ENCODE results near the gene JOSD1.
A peak's percentile ranks its signal among the peaks of the same experiment; 100 is the strongest.

Gene JOSD1

GRCh38 chr22:38733329-38733723 is 32.6 kb upstream of the JOSD1 start:
- DNase-seq (ENCODE audit: low spot score), result peak; percentile 60

DNA sequence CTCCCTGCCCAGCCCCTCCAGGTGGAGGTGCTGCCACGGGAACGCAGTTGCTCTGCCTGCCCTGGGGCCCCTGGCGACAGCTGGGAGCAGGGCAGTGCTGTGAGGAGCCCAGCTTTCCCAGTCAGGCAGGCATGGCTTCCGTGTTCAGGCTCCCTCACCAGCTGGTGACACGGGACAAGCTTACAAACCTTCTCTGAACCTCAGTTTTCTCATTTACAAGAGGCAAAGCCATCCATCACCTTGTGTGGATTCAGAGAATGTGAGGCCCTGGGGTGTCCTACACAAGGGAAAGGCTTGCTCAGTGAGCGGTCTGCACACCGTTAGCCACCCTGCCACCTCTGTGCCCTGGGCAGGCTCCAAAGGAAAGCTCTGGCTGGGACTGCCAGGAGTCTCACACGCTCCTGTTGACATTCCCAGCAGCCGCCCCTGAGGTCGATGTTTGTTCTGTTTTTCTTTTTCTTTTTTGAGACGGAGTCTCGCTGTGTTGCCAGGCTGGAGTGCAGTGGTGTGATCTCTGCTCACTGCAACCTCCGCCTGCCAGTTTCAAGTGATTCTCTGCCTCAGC is 31.6 kb upstream of the JOSD1 start:
- DNase-seq (ENCODE audit: low spot score), result no peak

GRCh38 chr22:38731703-38732161 is 31.0 kb upstream of the JOSD1 start:
- DNase-seq (ENCODE audit: low spot score), result no peak

DNA sequence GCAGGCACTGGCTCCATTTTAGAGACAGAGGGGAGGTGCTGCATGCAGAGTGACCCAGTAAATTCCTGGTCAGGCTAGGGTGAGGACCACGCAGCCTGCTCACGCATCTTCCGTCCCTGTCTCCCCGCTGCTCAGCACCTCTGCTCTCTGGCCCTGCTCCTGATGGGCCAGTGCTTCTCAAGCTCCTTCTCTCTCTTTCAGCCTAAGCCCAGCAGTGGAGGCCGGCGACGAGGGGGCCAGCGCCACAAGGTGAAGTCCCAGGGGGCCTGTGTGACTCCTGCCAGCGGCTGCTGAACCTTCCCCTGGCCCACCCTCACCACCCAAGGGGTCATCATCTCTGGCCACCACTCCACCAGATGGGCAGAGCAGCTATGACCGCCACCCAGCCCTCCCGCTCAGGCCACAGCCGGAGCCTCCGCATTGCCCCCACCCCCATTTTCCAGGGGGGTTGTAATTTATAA is 29.7 kb upstream of the JOSD1 start:
- no peak for DNase-seq (ENCODE audit: low spot score)

DNA sequence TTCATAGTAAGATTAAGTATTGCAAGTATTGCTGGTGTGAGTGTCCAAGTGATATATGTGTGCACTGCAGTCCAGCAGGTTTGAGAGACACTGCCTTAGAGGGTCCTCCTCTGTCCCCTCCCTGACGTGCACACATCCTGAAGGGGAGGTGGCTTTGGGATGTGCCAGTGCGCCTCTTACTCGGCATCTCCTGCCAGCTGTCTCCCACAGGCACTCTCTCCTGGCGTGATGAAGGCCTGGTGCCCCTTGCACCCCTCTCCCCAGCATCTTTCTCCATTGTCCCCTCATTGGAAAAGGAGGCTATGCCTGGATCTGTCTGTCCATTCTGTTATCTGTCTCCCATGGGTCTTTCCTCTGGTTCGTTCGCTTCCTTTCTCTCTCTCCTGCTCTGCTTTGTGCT is 29.2 kb upstream of the JOSD1 start:
- no peak for DNase-seq (ENCODE audit: low spot score)

DNA sequence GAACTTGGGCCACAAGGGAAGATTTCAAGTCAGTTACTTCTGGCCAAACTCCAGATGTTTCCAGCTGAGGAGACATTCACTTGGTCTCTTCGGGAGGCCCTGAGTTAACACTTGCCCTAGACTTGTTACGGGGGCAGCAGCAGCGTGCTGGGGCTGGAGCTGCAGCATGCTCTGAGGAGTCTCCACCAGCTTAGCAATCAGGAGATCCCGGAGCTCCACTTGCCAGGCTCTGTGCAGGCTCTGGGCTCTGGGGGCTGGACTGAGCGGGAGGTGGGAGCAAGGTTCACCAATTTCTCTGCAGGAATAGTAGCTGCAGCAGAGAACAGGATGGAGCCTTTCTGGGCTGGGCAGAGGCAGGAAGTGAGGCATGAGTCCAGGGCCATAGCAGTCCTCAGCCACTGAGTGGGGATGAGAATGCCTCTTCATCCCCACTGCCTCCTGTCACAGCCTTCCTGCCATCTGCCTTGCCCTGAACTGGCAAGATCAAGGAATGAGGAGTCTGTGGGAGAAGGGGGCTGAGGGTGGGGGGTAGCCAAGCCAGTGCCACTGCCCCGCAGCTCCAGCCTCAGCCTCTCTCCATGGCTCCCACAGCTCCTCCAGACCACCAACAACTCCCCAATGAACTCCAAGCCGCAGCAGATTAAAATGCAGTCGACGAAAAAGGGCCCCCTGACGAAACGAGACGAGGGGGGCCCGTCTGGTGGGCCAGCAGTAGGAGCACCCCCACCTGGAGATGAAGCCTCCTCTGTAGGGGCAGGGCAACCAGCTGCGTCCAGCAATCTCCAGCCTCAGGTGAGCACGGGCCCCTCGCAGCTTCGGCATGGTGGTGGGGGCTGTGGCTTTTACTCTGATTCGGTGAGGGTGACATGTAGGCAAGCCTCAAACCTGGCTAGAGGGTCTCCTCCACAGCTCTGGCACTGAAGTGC is 28.4 kb upstream of the JOSD1 start:
- no peak for DNase-seq (ENCODE audit: low spot score)

GRCh38 chr22:38727530-38728451 is 27.0 kb upstream of the JOSD1 start:
- no peak for DNase-seq (ENCODE audit: low spot score)

DNA sequence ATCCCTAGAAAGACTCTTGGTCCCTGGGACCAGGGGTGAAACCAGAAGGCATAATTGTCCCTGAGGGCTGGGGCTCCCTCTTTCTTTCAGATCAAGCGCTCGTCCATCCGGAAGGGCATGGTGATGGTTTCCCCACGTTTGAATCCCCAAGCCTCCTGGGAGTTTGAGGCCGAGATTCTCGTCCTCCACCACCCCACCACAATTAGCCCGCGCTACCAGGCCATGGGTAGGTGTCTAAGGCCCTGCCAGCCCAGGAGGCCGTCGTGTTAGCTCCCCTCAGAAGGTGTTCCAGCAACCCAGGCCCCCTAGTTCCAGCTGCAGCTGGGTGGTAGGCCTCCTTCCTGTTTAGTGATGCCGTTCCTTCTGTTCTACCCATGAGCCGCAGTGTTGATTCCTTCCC is 26.4 kb upstream of the JOSD1 start:
- DNase-seq (ENCODE audit: low spot score), result no peak

DNA sequence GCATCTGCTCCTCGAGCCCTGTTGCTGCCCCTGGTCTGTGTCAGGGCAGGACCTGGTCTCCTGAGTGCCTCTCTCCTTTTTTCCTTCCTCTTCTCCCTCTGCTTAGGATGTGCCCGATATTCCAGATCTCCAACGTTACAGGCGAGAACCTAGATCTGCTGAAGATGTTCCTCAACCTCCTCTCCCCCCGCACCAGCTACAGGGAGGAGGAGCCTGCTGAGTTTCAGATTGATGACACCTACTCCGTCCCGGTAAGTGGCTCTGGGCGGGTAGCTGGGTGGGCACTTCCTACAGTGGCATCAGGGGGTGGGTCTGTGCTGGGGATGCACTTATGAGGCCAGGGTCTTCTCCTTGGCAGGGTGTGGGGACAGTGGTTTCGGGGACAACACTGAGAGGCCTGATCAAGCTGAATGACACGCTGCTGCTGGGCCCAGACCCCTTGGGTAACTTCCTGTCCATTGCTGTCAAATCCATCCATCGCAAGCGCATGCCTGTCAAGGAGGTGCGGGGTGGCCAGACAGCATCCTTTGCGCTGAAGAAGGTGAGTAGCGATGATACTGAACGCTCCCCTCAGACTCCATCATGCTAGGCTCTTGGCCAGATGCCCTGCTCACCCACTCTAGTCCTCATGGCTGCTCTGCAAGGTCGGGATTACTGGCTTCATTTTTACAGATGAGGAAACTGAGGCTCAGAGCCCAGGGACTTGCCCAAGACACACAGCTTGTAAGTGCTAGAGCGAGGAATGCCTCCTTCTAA is 25.3 kb upstream of the JOSD1 start:
- no peak for DNase-seq (ENCODE audit: low spot score)

DNA sequence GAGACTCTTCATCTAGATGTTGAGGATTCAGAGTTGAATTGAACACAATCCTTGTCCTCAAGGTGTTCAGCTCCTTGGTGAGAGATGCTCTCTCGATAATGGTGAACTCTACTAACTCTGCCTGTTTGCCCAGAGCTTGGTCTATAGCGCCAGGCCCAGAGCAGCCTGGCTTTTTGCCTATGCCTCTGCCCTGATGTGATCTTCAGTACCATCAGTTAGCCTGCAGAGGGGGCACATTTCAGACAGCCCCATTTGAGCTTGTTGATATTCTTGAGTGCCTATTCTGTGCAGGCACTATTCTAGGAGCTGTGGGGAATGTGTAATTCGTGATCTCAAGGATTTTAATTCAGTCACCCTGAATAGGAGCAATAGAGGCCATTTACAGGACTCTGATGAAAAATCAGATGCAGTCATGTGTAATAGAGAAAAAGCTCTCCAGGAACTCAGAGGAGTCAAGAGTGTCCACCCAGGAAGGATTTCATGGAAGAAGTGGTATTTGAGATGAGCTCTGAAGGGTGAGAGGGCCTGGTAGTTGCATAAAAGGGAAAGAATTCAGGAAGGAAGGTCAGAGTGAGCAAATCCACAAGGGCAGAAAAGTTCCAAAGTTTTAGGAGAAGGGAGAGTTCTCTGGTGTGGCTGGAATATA is 24.3 kb upstream of the JOSD1 start:
- DNase-seq (ENCODE audit: low spot score), result peak; percentile 83

DNA sequence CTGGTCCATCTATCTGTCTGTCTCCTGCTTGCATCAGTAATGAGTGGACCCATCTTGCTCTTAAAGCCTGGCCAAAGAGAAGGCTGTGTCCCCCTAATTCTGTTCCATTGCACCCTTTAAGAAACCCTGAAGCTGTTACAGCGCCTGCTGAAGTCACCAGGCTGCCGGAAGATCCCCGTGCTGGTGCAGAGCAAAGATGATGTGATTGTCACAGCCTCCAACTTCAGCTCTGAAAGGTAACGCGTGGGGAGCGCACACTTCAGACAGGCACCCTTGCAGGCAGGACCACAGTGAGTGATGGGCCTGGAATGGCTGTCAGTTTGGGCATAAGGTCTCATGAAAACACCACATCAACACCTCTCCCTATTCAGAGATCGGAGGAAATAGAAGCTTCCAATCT is 23.4 kb upstream of the JOSD1 start:
- no peak for DNase-seq (ENCODE audit: low spot score)

DNA sequence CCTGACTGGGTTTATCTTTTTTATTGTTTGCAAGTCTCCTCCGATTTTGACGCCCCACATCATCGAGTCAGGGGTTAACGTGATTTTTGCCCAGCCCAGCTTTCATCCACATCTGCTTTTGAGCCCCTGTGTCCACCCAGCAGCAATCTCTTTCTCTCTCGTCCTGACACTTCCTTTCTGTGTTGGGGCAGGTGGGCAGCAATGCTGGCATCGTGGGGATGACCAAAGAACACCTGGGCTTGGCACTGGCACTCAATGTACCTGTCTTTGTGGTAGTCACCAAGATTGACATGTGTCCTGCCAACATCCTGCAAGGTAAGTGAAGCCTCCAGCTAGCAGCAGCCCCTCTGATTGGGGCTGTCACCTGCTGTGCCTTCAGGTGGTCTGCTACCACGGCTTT is 20.8 kb upstream of the JOSD1 start:
- DNase-seq (ENCODE audit: low spot score), result no peak

DNA sequence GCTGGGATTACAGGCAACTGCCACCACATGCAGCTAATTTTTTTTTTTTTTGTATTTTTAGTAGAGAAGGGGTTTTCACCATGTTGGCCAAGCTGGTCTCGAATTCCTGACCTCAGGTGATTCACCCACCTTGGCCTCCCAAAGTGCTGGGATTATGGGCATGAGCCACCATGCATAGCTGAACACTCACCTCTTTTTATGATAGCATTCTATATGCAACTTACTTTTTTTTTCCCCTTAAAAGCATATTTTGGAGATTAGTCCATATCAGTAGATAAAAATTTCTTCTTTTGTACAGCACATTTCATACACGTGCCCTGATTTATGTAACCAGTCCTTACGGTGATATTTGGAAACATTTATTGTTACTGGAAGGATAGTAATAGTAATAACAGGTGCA is 19.6 kb upstream of the JOSD1 start:
- no peak for DNase-seq (ENCODE audit: low spot score)

GRCh38 chr22:38719196-38719595 is 18.5 kb upstream of the JOSD1 start:
- DNase-seq (ENCODE audit: low spot score), result no peak

- DNase-seq (ENCODE audit: low spot score), result no peak
Measured at GRCh38 chr22:38718414-38718813, 17.7 kb upstream of the JOSD1 start.

DNA sequence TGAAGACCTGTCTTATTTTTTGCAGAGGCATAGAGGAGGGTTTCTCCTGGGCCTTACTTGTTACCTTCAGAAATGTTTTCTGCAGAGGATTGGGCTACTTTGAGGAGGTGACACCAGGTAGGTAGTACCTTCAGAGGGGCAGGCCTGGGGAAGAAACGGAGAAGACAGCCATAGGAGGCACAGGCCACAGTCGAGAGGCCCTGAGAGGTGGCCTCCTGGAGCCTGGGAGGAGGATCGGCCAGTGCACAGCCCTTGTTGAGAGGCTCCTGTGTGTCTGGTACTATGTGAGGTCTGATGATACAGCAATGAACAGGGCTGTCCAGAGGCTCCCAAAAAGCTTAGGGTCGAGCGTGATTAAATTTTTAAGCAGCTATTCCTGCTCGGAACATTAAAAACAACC is 16.5 kb upstream of the JOSD1 start:
- DNase-seq (ENCODE audit: low spot score), result no peak

DNA sequence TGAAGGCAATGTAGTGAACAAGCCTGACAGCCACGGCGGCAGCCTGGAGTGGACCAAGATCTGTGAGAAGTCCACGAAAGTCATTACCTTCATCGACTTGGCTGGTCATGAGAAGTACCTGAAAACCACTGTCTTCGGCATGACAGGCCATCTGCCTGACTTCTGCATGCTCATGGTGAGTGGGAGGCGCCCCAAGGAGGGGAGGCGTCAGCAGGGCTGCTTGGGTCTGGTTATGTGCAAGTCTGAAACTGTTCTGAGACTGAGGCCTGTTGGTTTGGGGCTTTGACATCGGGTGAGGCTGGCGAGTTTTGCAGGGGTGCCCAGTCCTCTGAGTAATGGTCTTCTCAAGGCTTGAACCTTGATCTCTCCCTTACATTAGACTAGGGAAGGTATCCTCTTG is 16.1 kb upstream of the JOSD1 start:
- DNase-seq (ENCODE audit: low spot score), result no peak

GRCh38 chr22:38716271-38716670 is 15.5 kb upstream of the JOSD1 start:
- DNase-seq (ENCODE audit: low spot score), result no peak

- DNase-seq (ENCODE audit: low spot score), result no peak
Measured at GRCh38 chr22:38715852-38716251, 15.1 kb upstream of the JOSD1 start.

DNA sequence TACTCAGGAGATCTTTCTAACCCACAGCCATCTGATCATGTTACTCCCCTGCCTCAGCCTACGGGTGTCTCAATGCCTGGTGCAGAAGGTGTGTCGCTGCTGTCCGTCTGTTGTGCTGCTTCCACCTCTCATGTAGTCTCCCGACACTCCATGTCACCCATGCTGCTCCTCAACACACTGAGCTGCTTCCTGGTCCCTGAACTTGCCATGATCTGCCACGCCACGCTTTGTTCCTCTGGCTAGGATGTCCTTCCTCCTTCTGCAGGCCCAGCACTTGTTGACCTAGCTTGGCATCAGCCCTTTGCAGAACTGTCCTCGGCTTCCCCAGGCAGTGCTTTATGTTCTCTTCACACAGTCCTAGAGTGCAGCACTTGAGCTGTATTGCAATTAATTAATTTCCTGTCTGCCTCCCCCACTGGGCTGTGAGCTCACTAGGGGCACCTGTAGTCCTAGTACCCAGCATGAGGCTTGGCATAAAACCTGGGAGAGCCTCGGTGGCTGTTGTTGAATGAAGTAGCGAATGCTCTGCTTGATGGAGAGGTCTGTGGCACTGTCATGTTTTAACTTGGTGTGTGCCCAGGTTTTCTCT is 14.5 kb upstream of the JOSD1 start:
- DNase-seq (ENCODE audit: low spot score), result no peak

GRCh38 chr22:38713921-38714320 is 13.2 kb upstream of the JOSD1 start:
- DNase-seq (ENCODE audit: low spot score), result no peak

Data from putamen (tissue), 1 donor.